ENCODE measurements around the gene ADAM33.

Gene ADAM33, protein sequence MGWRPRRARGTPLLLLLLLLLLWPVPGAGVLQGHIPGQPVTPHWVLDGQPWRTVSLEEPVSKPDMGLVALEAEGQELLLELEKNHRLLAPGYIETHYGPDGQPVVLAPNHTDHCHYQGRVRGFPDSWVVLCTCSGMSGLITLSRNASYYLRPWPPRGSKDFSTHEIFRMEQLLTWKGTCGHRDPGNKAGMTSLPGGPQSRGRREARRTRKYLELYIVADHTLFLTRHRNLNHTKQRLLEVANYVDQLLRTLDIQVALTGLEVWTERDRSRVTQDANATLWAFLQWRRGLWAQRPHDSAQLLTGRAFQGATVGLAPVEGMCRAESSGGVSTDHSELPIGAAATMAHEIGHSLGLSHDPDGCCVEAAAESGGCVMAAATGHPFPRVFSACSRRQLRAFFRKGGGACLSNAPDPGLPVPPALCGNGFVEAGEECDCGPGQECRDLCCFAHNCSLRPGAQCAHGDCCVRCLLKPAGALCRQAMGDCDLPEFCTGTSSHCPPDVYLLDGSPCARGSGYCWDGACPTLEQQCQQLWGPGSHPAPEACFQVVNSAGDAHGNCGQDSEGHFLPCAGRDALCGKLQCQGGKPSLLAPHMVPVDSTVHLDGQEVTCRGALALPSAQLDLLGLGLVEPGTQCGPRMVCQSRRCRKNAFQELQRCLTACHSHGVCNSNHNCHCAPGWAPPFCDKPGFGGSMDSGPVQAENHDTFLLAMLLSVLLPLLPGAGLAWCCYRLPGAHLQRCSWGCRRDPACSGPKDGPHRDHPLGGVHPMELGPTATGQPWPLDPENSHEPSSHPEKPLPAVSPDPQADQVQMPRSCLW

DNA sequence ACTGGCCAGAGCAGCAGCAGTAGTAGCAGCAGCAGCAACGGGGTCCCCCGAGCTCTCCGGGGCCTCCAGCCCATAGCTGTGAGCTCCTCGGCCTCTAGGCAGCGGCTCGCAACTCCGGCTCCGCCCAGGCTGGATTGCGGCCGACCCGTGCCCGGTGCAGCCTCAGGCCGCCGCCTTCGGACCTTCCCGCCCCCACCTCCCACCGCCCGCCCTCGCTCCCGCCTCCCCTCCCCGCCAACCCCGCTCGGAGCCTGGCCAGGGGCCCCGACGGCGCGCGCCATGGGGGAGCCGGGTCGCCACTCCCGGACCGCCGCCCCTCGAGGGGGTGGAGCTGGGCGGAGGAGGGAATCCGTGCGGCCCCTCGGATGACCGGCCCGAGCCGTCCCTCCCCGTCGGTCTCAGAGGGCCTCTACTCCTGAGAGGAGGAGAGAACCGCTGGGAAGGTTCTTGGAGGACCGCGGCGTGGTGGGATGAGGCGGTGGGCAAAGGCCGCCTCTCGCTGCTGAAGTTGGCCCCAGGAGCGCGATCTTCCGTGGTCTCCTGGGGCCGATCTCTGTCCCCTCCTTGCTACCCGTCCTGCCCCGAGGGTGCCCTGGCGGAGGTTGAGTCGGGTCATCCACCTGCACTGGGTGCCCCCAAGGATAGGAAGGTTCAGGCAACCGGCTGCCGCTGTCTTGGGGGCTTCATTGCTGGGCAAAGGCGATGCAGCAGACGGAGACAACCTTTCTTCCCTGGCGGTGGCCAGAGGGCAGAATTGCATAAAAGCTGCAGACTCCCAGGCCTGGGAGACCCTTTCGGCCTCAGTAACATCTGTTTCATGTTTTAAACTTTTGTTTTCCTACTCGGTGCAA is at the start of gene ADAM33:
Gene ADAM33, minus strand, starts transcription at position 80 of the 851 bp plus-strand sequence. Its CDS starts 6 bp downstream, at position 74.
- DNase-seq, result no peak

DNA sequence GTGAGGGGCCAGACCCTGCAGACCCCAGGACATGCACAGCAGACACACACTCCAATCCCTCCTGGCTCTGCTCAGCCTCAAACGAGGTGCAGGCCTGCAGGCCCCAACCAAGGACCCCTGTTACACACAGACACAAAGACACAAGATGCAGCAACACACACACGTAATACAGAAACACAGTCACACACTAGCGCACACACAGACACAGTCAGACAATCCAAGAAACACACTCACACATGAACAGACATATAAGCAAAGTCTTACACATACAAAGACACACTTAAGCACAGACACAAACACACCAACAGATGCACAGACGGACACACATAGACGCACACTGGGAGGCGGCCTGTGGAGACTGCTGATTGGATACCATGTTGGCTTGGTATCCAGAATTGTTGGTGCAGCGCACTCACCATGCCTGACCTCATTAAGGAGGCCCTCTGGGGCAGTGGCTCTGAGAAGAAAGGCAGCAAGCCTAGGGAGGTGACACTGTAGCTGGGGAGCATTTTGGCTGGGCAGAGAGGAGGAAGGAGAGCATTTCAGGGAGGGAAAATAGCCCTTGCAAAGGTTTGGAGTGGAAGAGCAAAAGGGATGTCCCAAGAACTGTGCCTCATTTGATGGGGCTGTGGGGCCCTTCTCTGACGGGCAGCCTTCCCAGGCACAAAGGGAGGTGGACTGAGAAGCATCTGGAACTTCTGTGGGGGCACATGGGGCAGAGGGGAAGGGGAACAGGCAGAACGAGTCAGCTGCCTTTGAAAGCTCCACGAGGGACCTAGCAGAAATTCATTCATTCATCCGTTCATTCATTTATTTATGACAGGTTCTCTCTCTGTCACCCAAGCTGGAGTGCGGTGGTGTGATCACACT is 49.2 kb upstream of the ADAM33 start:
- no peak for DNase-seq

DNA sequence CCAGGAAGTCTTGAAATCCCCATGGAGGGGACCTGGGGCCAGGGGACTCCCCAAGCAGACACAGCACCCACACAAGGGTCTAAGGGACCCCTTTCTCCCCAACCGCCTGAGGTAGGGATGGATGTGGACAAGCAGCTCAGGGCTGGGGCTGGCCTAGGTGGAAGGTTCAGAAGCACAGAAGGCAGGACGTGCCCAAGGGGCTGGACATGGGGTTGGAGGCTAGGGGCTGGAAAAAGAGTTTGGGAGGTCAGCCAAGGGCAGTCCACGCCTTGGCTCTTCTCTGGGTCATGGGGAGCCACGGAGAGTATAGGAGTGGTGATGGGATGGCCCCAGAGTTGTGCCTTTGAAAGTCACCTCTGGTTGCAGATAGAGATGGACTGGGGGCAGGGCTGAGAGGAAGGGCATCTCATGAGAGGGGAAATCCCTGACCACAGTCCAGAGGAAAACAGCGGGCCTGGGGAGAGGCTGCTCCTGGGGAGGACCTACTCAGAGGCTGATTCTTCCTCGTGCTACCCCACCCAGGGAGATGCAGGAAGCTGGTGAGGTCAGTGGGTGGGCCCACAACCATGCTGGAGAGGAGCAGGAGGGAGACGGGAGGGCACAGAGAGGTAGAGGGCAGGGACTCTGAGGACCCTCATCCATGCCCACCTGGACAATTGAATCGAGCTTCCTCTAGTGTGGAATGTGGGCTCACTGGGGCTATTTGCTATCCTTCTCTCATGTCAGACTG is 48.2 kb upstream of the ADAM33 start:
- no peak for DNase-seq

DNA sequence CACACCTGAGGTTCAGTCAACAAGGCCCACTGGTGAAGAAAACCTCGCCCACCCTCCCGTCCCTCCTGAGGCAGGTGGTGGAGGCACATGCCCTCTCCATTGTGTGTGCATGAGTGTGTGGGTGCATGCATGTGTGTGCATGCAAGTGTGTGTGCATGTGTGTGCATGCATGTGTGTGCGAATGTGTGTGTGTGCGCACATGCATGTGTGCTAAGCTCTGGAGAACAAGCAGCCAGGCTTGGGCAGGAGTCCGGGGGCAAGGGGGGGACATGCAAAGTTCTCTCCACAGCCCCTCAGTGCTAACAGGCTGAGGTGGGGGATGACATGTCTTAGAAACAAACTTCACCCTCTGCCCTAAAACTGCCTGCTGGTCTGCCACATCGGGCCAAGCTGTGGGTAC is 47.6 kb upstream of the ADAM33 start:
- no peak for DNase-seq

DNA sequence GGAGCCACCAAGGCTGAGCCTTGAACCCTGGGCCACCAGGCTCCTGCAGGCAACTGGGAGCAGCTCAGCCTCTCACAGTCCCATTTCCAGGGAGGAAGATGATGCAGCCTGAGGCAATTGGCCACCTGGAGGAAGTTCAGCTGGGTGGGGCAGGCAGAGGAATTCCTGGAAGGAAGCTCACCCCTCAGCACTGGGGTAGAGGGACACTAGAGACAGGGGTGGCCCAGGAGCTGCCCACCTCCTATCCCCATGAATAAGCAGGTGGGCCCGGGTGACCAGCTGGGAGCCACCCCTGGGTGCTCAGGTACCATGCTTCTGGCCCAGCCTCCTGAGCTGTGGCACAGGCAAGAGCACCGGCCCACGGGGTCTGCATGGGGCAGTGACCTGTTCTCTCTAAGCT is 47.1 kb upstream of the ADAM33 start:
- no peak for DNase-seq

DNA sequence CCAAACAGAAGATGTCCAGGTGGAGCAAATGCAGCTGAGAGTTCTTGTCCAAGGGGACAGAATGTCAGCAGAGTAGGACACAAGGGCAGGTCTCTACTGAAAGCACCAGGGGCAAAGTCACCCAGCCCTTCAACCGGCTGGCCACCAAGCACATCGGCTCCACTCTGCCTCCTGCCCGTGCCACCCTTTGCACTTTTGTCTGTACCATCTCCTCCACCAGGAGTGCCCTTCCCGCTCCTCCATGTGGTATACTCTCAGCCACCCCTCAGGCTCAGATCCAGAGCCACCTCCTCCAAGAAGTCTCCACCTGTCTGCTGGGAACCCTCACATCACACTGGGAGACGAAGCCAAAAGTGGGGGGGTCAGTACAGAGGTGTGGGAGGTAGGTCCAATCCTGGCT is 46.5 kb upstream of the ADAM33 start:
- no peak for DNase-seq

DNA sequence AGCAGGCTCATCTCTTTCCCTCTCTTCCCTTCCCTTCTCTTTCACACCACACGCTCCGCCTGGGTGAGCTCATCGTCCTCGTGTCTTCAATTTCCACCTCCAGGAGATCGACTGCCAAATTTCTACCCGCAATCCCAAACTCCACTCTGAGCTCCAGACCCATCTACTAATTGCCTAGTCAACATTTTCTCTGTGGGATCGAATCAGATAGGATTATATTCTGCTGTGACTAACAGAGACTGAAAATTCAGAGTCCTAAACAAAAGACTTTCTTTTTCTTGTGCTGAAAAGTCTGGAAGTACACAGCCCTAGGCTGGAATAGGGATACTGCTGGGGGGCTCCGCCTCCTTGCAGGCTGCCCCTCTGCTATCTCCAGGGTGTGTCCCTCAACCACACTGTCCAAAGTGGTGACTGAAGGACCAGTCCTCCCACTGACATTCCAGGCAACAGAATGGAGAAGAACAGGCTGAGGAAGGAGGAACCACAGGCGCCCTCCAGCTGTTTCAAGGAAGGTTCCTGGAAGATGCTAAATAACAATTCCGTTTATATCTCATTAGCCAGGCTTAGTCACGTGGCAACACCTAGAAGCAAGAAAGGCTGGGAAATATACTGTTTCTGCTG is 45.7 kb upstream of the ADAM33 start:
- no peak for DNase-seq

DNA sequence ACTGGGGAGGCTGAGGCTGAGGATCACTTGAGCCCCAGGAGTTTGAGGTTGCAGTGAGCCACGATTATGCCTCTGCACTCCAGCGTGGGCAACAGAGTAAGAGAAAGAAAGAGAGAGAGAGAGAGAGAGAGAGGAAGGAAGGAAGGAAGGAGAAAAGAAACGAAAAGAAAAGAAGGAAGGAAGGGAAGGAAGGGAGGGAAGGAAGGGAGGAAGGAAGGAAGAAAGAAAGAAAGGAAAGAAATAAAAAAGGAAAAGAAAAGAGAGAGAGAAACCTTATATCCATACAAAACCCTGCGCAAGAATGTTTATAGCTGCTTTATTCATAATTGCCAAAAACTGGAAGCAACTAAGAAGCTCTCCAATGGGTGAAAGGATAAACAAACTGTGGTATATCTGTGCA is 42.5 kb upstream of the ADAM33 start:
- no peak for DNase-seq

DNA sequence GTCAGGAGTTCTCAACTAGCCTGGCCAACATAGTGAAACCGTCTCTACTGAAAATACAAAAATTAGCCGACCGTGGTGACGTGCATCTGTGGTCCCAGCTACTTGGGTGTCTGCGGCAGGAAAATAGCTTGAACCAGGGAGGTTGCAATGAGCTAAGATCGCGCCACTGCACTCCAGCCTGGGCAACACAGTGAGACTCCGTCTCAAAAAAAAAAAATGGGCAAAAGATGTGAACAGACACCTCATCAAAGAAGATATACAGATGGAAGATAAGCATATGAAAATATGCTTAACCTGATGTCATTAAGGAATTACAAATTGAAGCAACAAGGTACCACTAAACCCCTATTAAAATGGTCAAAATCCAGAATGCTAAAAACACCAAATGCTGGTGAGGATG is 41.5 kb upstream of the ADAM33 start:
- no peak for DNase-seq

DNA sequence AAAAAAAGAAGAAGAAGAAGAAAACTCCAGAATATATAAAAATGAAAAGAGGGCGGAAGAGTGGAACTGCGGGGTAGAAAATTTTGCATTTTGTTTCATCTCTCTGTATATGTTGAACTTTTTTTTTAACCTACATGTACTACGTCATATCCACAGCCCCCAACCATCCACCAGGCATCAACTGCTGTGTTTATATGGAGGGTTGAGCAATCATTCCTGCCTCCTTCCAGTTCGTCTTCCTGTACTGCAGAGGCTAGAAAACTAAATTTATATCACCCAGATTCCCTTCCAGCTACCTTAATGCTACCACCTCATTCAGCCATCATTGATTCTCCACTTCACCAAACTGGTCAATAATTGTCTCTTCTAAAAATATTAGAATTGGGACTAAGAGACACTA is 40.1 kb upstream of the ADAM33 start:
- no peak for DNase-seq

DNA sequence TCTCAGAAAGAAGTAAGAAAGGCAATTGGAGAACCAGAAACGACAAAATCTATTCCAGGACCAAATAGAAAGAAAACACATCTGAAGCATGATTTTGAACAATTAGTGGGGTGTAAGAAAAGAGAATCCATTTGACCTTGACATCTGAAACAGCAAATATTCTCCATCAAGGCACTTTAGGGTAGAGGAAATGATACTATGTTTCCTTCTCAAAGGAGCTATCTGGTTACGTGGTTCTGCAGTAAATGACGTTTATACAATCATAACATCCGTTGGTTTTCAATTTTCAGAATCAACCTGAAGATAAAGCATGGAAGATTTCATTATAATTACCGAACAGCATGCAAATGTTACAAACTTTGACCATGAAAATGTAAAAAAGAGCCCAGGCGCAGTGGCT is 38.8 kb upstream of the ADAM33 start:
- no peak for DNase-seq

DNA sequence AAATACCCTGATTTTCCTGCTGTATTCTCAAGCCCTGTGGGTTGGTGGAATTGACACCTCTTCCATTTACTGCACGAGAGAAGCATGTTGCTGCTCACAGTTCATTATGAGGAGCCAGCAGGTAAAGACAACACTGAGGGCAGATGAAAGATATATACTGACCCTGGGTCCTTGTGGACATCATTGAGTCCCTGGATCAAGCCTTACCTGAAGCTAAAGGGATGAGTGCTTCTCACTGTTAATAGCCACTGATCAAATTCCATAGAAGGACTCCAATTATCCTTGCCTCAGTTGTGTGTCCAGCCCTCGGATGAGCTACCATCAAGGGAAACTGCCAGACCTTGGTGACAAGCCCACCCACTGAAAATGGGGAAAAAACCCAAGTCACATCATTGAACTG is 38.3 kb upstream of the ADAM33 start:
- no peak for DNase-seq

DNA sequence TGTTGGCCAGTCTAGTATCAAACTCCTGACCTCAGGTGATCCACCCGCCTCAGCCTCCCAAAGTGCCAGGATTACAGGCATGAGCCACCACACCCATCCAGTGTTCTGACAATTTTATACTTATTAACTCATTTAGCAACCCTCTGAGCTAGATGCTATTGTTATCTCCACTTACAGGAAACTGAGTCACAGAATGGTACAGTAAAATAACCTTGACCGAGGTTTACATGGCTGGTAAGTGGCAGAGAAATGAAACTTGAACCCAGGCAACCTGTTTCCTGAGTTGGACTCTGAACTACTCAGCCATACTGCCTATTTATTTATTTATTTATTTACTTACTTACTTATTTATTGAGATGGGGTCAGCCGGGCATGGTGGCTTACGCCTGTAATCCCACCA is 37.2 kb upstream of the ADAM33 start:
- DNase-seq, result no peak

DNA sequence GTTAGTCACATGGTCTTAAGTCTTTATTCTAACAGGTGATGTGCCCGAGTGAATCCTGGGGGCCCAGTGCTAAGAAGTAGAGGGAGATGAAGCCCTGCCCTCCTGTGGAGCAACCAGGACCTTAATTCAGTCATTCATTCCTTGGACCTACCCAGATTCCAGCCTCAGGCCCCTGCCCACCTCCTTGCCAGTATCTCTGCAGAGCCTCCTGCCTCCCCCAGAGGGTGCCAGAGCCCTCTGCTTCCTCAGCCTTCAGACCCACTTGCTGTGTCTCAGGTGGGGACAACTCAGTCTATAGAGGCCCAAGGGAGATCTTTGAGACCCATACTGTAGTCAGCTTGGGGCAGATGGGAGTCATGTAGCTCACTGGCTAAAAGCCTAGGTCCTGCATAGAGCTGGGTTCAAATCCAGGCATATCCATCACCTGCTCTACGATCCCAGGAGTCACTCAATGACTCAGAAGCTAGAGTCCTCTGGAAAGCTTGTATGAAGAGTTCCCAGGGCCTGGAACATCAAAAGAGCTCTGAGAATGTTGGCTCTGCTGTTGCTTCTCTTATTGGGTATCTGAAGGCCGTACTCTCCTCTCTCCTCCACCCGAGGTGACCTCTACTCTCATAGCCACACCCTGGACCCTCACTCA is 34.5 kb upstream of the ADAM33 start:
- DNase-seq, result peak; percentile 44

DNA sequence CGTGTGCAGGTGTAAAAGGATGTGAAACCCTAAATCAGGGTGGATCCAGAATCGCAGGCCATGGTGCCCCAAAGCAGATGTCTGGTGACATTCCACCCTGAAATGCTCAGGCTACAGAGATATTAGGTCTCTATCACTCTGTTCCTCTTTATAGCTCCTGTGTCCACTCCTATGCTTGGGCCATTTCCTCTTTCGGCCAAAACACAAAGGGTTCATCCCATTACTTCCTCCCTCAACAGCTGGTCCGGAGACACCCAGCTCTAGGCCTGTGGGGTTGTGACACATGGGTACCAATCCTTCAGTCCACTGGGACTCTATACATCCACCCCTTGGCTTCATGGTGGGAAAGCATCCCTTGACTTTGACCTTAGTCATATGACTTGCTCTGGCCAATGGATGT is 32.3 kb upstream of the ADAM33 start:
- DNase-seq, result no peak

DNA sequence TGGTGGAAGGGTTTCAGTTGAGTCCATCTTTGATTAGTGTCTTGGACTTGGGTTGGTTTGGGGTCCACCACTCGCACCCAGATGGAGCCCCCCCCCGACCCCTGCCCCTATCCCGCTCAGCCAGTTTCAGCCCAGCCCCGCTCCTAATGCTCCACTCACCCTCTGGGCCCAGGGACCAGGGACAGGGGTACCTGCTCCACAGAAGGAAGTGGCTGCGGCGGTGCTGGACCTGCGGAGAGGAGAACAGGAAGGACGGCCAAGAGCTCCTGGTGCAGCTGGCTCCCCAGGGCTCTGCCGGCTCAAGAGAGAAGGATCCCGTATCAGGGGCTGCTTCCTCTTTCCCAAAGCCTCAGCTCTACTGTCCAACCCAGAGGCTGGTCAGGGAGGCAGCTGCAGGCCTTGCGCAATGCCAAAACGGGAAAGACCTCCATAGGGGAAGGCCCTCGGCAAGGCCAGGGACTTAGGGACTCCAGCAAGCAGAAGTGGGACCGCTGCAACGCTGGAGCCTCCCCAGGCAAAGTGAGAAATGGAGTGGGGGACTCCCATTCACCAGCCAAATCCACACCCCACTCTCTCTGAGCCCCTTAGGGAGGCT is 30.6 kb upstream of the ADAM33 start, which contains the start of gene SIGLEC1:
Gene SIGLEC1, minus strand, starts transcription at position 322 of the 595 bp plus-strand sequence. CDS start 5,472 bp downstream, outside the sequence.
- no peak for DNase-seq

DNA sequence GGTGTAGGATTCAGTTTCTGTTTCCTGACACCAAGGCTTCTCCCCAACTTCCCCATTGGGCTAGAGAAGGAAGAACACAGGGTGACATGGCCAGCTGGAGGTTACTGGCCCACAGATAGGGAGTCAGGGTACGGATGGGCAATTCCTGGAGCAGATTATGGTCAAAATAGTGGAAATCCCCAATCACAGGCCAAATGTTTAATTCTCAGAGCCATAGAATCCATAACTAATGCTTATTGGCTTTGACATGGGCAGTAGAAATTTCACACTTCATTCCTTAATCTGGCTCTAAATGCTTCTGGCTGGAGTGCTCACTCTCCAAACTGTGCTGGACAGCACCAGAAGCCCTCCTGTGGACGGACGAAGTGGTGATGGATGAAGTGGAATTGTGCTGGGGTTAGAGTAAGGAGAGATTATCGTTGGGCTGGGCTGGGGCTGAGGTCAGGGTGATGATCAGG is 29.7 kb upstream of the ADAM33 start:
- no peak for DNase-seq

DNA sequence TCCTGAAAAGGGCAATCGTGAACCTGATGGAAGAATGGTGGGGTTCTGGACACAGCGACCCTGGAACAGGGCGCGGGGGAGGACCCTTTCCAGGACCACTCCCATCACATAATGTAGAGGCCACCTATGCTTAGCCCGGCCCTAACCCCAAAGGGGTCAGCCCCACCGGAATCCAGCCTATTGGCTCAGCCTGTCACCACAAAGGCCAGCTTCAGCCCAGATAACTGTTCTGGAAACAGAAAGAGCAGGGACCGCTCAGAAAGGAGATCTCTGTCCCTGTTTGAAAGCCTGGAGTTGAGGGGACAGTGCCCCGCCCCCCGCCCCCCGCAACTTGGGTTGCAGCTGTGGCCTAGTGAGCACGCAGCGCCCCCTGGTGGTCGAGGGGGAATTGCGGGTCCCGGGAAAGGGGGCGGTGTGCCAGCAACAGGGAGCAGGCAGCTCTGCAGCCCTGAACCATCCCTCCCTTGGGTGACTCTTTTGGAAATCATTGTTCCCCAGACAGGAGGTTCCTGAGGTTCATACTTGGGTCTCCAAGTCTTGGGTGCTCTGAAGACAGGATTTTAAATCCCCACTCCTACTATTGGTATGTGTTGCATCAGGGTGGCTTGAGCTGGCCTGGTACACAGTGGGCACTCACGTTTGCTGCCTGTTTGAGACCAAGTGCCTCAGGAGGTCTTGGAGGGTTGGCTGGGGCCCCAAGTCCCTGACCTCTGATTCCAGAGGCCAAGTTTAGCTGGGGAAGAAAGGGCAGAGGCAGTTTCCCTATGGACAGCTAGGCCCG is 29.1 kb upstream of the ADAM33 start:
- DNase-seq, result peak; percentile 74

DNA sequence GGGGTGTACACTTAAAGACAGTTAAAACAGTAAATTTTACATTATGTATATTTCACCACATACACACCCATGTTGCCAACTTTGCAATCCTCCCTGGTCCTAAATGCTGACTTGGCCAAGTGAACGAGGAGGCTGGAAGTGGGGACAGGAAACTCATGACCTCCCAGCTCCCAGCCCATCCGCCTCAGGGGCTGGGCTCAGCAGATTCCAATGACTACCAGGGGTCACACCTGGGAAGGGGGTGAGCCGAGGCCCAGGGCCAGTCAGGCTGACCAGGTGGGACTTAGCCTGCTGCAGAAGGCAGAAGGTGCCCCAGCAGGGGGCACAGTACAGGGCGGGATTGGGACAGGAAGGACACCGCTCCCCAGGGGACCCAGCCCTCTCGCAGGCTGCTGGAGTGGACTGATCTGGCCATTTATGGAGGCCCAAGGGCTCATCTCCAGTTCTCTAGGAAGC is 28.2 kb upstream of the ADAM33 start:
- DNase-seq, result no peak
